Glomerular visceral epithelial cell (primary cell): ENCODE measurements around the gene ZNF524.

ENCODE experiments used
- DNase-seq: peaks from one replicate; pipeline ENCODE4 v3.0.0-alpha.2; 2016; ENCODE audit errors: extremely low spot score

The ZNF524 gene

DNA sequence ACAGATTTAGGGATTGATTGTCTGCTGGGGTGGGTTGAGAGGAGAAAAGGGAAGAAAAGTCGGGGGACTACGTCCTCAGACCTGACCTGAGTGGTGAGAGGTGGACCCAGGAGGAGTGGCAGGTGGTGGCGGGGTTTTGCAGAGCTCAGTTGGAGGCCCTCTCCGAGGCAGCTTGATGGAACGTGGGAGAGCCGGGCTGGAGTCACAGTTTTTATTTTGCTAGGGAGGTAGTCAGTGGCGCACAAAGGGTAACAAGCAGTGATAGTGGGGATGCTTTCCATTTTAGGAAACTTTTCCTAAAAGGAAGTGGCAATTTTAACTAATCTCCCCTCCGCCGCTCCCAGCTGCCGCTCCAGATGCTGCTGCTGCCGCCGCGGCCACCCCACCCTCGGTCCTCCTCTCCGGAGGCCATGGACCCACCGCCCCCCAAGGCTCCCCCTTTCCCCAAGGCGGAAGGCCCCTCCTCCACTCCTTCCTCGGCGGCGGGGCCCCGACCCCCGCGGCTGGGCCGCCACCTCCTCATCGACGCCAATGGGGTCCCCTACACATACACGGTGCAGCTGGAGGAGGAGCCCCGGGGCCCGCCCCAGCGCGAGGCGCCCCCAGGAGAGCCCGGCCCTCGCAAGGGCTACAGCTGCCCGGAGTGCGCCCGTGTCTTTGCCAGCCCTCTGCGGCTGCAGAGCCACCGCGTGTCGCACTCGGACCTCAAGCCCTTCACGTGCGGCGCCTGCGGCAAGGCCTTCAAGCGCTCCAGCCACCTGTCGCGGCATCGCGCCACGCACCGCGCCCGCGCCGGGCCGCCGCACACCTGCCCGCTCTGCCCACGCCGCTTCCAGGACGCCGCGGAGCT lies 42.3 kb downstream of the ZNF524 start:
- peak; percentile 36 for DNase-seq

DNA sequence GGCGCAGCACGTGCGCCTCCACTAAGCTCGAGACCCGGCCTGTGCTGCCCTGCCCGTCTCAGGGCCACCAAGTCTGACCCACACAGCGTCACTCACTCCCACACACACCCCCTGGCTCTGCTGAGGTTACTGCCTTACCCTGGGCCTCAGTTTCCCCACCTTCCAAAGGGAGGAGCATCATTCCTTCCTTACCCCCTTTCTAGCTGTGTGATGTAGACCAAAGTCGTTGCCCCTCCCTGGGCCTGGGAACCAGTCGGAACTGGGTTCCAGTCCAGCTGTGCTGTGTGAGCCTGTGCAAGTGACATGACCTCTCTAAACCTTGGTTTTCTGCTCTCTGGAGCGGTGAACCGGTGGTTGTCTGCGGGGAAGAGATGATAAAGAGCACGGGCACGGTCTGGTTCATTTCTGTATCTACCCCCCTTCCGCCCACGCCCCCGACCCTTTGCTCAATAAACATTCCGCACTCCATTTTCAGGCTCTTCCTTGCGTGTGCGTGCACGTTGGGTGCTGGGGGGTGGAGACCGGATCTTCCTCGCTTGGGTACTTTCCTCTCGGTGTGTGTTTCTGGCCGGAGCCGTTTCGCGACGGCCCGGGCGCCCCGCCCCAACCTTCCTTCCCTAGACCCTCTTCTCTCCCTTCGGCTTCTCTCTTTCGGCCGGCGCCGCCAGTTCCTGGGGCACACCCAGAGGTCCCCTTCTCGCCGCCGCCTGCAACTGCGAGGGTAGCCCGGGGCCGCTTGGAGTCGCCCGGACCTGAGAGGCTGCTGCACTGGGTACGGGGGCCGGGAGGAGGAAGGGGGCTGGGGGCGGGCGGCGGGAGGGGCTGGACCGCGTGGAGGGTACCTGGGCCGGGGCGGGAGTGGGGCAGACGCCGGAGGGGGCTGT lies 43.2 kb downstream of the ZNF524 start, which contains the start of gene ZNF581:
TSS of gene ZNF581 (plus strand) at position 647 of the 884 bp plus-strand sequence. CDS start 923 bp downstream, outside the sequence.
- DNase-seq: peak; percentile 83

DNA sequence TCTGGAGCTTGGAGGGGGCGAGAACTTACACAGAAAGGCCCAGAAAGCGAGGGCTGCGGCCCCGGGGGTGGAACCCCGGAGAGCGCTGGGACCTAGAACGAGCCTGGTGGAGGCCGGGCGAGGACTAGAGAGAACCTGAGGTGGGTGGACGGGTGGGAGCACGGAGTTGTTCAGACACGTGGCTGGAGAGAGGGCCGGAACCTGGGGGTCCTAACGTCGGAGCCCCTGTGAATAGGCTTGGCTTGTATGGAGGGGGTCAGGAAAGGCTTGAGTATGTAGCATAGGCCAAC lies 43.7 kb downstream of the ZNF524 start:
- peak; percentile 21 for DNase-seq

DNA sequence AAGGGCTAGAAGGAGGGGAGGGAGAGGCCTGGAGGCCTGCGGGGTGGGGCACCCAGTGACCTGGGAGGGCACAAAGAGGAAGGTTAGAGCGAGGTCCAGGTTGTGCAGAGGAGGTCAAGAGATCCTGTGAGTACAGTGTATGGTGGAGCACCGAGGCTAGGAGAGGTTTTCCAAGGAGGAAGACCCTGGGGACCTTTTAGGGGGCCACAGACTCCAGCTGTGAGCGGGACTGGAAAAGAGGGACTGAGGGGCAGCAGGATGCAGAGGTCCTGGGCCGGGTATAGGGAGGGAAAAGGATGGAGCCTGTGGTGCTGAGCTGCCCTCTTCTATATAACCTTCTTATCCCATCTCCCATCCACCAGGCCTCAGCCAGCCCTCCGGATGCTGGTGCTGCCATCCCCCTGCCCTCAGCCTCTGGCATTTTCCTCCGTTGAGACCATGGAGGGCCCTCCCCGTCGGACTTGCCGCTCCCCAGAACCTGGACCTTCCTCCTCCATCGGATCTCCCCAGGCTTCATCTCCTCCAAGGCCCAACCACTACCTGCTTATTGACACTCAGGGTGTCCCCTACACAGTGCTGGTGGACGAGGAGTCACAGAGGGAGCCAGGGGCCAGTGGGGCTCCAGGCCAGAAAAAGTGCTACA lies 44.2 kb downstream of the ZNF524 start:
- DNase-seq: no peak

DNA sequence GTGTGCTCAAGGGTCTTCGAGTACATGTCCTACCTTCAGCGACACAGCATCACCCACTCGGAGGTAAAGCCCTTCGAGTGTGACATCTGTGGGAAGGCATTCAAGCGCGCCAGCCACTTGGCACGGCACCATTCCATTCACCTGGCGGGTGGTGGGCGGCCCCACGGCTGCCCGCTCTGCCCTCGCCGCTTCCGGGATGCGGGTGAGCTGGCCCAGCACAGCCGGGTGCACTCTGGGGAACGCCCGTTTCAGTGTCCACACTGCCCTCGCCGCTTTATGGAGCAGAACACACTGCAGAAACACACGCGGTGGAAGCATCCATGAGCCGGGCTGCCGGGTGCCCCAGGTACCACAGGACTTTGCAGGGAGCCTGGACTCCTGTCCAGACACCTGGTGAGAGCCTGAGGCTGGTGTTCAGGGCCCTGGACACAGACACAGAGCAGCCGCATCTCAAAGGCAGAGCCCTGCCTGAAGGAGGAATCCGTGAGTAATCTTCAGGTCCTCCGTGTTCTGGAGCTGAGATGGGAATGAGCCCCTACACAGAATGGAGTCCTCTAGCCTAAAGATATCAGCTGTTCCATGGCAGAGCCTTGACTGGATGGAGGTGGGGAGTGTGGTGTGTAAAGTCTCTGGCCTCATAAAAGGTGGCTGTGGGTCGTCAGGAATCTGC lies 44.9 kb downstream of the ZNF524 start:
- peak; percentile 62 for DNase-seq

DNA sequence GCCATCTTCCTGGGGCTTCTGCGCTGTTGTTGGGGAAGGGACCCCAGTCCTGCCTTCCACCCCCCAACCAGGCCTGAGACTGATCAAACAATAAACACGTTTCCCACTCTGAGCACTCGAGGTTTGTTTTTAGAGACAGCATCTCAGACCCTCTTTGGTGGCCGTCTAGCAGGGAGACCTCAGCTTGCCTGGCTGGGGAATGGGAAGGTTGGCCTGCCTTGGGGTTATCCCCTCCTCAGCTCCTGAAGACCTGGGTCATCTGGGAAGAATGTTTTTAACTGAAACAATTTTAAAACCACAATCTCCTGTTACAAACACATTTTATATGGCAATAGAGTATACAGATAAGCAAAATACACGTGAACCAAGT lies 45.4 kb downstream of the ZNF524 start:
- no peak for DNase-seq

DNA sequence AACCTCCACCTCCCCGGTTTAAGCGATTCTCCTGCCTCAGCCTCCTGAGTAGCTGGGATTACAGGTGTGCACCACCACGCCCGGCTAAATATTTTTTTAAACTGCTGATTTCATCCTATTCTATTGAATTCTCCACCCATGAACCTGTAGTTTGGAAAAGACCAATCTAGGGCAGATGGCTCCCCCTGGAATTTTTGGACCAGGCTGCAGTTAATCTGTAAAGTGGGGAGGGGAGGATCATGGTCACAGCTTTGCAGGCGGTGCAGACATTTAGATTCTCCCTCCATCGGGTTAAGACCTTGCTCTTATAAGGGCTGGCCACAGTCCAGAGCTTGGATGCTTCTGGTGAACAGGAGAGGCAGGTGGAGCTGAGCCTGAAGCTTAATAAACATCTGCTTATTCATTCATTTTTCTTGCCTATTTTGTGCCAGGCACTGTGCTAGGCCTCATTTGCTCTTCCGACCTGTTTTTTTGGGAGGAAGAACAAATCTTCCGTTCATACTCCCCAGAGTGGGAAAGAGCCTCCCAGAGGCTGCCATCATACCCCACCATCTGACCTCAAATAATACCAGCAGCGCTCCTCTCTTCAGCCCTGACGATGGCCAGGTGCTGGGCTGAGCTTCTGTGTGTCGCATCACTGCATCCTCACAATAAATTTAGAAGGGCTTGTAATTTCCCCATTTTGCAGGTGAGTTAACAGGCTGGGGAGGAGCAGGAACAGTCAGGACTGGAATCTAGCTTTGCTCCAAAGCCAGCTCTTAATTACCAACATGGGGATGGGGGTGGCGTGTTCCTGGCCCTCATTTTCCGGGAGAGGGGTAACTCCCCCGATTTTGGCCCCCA lies 47.0 kb downstream of the ZNF524 start:
- no peak for DNase-seq

DNA sequence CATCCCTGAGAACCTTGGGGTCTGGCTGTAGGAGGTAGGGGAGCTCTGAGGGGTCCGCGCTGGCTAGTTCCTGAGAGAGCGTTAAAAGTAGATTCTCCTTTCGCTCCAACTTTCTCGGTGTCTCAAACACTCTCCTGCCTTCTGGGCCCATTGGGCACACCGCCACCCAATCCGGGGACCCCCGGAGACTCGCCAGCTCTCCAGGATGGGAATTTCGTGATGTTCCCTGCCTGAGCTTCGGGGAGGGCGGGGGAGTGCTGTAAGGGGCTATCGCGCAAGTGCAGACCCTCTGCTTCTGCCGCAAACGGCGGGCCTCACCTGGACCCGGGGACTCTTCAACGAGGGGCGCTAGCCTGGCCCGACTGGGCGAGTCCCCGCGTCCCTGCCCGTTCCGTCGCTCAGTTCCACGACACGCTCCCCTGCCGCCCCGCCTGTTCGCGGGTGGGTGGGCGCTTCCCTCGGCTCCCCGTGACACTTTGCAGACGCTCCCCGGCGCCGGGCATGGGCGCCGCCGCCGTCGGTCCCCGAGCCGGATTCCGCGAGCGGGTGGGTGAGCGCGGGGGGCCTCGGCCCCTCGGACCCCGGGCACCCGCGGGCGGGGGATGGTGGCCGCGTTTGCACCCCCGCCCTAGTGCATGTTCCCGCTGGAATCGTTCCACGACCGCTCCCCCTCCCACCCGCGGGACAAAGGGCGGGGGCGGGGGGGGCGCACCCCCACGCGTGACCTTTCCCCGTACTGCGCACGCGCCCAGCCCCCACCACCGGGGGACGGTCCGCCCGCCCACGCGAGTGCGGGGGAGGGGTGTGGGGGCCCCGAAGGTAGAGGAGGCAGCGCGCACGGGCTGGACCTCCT lies 47.9 kb downstream of the ZNF524 start, which contains the start of gene CCDC106:
TSS of gene CCDC106 (plus strand) at position 481 of the 853 bp plus-strand sequence. CDS start 835 bp downstream, outside the sequence.
- DNase-seq: peak; percentile 70

DNA sequence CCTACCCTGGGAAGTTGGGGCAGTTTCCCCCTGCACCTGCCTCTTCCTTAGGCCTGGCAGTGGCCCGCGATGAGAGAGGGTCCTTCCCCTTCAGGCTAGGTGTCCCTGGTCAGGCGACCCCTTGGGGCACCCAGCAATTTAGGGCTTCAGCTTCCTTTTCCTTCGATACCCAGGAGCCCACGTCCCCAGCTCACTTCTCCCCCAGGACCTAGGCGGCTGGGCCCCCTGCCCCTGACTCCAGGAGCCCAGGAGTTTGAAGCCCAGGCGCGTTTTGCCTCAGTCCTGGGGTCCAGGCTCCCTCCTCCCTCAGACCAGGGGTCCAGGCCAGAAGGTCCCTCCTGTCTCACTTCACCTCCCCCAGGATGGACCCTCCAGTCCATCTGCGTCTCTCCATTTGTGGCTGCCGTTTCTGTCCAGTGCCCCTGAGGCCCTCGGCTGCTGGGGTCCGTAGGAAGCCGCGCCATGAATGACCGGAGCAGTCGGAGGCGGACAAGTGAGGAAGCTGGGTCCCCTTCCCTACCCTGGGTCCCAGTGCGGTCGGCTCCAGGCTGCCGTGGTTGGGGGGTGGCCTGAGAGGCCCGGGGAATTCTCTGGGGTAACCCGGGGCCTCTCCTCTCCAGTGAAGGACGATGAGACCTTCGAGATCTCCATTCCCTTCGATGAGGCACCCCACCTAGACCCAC lies 48.6 kb downstream of the ZNF524 start:
- no peak for DNase-seq

DNA sequence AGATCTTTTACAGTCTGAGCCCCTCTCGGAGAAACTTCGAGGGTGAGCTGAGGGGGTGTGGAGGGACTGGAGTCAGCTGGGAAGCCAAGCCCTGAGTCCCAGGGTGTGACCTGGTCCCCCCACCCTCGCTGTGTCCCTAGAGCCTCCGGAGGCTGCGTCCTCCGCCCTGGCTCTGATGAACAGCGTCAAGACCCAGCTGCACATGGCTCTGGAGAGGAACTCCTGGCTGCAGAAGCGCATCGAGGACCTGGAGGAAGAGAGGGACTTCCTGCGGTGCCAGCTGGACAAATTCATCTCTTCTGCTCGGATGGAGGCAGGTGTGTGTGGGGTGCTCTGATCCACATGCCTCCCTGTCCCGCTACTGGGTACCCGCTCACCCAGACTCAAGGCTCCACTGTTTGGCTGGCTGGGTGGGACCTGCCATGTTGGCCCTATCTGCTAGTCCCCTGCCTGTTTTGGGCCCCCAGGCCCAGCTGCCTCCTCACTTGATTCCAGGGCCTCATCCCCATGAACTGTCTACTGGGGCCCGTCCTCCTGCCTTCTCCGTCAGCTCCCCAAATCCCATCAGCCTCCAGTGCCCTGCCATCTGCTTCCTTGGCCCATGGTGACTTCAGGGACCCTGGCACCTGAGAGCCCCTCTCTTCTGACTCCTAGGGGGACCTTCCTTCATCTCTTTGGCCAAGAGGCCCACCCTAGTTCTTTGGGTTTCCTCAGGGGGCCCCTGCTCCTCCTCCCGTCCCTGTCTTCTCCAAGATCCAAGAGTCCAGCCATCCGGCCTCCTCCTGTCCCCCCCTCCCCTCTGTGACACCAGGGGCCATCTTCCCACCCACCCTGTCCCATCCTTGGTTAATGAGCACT lies 49.4 kb downstream of the ZNF524 start:
- no peak for DNase-seq

DNA sequence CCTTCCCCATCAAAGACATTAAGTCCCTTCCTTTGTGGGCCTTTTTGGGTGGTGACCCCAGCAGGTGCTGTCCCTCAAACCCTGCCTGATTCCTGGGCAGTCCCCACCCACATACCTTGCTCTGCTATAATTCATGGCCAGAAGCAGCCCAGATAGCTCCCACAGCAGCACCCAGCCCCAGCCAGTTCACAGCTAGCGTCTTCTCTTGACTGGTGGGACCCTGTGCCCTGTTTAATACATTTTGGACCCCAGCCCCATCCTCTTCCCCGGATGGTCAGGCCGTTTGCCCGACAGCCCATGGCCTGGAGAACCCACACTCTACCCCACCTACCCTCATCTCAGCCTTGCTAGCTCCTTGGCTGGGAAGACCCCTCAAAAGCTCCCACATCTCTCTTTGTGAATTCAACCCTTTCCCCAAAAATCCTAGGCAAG lies 50.1 kb downstream of the ZNF524 start:
- no peak for DNase-seq

DNA sequence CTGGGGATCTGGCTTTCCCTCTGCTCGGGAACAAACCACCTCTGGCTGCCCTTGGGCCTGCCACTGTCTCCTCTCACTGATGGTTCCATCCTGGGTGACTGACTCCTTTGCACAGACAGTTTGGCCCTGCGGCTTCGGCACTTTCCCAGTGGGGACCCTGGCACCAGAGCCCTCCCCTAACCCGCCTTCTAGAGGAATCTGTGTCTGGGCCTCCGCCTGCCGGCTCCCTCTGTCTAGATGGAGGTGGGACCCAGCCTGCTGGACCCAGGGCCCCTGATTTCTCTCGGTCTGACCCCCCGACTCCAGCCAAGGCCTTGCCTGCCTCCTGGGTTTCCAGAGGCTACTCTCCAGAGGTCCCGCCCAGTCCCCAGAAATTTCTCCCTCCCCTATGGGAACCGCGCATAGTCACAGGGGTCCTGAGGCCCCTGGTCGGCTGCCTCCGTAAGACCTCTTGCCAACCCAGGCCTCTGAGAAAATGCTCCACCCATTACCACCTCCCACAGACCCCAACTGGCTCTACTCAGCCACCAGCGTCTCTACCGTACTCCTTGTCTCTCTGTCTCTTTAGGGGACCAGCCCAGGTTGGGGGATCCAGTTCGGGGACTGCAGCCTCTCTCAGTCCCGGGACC lies 50.6 kb downstream of the ZNF524 start:
- DNase-seq: no peak

DNA sequence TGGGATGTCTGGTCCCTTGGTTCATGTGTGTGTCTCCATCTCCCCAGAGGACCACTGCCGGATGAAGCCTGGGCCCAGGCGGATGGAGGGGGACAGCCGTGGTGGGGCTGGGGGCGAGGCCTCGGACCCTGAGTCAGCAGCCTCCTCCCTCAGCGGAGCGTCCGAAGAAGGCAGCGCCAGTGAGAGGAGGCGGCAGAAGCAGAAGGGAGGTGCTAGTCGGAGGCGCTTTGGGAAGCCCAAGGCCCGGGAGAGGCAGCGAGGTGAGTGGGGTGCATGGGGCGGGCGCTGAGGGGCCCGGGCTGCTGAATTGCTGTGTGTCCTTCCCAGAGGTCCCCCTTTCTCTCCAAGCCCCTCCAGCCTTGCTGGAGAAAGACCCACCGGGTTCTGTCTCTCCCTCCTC lies 51.1 kb downstream of the ZNF524 start:
- DNase-seq: no peak

DNA sequence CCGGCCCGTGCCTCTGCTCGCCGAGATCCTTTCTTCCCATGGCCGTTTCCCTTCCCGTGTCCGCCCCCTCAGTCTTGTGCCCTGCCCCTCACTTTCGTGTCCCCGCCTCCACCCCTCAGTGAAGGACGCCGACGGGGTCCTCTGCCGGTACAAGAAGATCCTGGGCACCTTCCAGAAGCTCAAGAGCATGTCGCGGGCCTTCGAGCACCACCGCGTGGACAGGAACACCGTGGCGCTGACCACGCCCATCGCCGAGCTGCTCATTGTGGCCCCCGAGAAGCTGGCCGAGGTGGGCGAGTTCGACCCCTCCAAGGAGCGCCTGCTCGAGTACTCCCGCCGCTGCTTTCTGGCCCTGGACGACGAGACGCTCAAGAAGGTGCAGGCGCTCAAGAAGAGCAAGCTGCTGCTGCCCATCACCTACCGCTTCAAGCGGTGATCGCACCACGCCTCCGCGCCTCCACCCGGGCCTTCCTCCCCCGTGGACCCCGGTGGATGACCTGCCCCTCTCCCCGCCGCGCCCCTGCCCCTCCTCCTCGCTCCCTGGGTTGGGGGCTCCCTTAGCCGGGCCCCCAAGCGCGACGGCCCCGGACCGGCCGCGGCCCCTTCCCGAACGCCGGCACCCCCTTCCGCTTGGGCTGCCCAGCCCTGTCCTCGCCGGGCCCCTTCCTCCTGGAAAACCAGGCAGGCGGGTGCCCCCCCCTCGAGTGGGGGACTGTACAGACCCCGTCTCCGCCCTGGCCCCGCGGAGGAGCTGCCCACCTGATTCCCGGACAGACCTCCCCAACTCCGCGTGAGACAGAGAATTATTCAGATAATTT lies 52.4 kb downstream of the ZNF524 start:
- DNase-seq: no peak
